Inflammatory macrophage (primary cell): Measurements from ENCODE around the gene CLSTN2.

Source experiments
- DNase-seq, 2 donors: peaks; one replicate each; pipeline ENCODE4 v3.0.0-alpha.2; 2020 to 2022

Gene CLSTN2

DNA sequence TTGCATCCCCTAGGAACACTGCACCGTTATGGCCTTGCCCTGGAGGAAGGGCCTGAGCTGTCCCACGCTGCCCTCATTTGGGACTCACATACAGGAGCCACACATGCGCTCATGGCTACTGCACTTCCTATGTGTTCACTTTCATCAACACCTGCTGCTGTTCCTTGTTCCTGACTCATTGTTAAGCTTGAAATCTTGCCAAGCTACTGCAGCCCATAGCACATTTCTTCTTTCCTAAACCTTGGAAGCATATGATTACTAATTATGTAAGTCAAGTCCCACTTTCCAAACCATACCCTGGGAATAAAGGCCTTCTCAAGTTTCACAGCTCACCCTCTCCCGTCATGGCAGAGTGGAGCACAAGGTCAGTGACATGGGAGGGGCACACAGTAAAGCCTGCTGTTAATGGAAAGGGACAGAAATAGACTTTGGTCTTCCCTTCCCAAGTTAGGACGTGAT is 307.9 kb downstream of the CLSTN2 start:
- DNase-seq = no peak

GRCh38 chr3:140243575-140243974 is 308.6 kb downstream of the CLSTN2 start:
- DNase-seq = no peak

- DNase-seq = no peak
Measured at GRCh38 chr3:140244893-140245292, 309.9 kb downstream of the CLSTN2 start.

GRCh38 chr3:140246578-140246977 is 311.6 kb downstream of the CLSTN2 start:
- no peak for DNase-seq

DNA sequence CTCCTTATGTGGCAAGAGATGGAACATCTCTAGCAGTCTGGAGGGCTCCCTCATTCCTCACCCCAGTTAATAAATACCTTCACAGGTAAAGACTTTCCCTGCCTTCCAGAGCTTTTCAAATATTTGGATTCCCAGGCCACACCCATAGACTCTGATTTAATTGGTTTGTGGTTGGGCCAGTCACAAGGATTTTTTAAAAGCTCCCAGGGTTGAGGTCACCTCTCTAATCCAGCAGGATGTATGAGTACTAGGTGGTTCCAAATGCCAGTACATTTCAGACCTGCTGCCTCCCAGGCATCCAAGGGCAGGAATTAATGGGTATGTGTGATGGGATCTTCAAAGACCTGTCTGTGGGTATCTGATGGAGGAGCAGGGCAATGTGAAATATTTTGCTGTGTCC is 312.8 kb downstream of the CLSTN2 start:
- DNase-seq = no peak

GRCh38 chr3:140249188-140249587 is 314.2 kb downstream of the CLSTN2 start:
- no peak for DNase-seq

GRCh38 chr3:140250010-140250855 is 315.2 kb downstream of the CLSTN2 start:
- DNase-seq = no peak

DNA sequence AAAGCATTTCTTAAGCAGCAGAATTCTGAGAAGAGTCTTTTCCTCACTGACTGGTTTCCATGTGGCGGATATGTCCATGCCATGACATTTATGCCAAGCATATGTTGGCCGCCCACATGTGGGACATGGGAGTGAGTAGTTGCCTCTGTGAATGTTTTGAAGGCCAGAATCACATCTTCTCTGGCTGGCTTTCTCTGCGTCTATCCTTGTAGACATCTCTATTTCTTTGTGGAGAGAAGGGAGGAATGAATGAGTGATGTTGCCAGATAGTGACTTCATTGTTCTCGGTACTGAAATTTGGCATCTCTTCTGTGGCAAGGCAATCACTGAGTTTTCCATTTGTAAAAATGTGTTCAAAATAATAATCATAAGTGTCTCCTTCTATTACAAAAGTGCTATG is 316.0 kb downstream of the CLSTN2 start:
- DNase-seq = no peak

- no peak for DNase-seq
Measured at GRCh38 chr3:140251678-140252077, 316.7 kb downstream of the CLSTN2 start.

GRCh38 chr3:140252812-140253656 is 318.0 kb downstream of the CLSTN2 start:
- no peak for DNase-seq

- DNase-seq = no peak
Measured at GRCh38 chr3:140258222-140258724, 323.3 kb downstream of the CLSTN2 start.

GRCh38 chr3:140265302-140265701 is 330.3 kb downstream of the CLSTN2 start:
- no peak for DNase-seq

GRCh38 chr3:140268103-140268502 is 333.1 kb downstream of the CLSTN2 start:
- DNase-seq = no peak

DNA sequence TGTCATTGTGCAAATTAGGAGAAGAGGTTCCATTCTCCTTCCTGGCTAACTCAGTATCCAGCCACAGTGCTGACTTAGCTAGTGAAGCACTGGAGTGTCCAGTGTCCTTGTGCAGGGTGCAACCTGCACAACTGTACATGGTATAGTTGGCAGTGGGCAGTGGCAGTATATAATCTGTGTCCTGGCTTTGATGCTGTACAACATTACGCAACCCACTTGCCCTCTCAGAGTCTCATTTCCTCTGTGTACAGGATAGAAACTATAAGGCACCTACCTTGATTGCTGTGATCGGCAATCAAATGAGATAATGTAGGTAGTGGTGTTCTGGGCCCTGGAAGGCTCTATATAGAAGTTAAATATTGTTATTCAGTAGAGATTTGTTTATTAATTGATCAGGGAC is 333.6 kb downstream of the CLSTN2 start:
- DNase-seq = no peak

GRCh38 chr3:140270329-140270728 is 335.3 kb downstream of the CLSTN2 start:
- no peak for DNase-seq

DNA sequence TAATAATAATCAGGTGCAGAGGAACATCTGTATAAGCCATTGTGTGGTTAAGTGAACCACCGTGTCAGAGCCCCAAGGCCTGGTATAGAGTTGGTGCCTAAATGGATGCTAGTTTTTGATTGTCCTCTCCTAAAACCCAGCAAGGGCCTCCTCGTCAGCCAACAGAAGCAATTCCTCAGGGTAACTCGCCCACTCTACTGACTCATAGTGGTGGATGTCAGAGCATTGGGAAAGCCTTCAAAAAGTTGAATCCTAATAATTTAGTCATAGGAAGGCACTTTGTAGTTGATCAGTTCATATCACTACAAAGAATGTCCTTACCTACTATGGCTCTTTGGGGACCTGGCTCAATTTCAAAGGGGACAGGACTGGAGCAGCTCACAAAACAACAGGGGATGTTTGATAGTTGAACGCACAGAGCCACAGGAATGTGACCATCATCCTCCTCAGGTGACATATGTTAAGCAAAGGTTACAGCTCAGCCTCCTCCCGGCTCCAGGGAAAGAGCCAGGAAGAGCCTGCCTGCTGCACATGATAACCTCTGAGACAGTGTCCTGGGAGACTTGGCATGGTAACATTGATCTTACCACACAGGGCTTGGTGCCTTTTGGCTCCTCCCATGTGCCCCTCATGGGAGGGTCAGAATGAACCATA is 338.7 kb downstream of the CLSTN2 start:
- DNase-seq = no peak

GRCh38 chr3:140274429-140274828 is 339.4 kb downstream of the CLSTN2 start:
- DNase-seq = no peak

DNA sequence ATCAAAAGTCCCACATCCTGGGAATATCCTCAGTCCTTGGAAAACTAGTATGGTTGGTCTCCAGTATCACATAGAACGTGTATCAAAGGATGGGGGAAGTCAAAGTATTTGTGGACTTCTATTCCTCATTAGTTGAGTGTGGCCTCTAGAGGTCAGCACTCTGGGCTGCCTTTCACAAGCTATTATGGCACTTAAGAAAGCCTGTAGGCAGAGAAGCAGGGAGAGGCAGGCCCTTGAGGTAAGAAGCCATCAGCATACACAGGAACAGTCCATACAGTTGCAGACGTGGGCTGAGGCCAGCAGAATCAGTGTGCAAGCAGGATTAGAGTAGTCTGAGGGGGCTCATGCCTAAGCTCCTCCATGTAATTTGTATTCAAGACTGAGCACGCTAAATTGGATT is 341.7 kb downstream of the CLSTN2 start:
- peak; percentile 3 to 31 for DNase-seq

DNA sequence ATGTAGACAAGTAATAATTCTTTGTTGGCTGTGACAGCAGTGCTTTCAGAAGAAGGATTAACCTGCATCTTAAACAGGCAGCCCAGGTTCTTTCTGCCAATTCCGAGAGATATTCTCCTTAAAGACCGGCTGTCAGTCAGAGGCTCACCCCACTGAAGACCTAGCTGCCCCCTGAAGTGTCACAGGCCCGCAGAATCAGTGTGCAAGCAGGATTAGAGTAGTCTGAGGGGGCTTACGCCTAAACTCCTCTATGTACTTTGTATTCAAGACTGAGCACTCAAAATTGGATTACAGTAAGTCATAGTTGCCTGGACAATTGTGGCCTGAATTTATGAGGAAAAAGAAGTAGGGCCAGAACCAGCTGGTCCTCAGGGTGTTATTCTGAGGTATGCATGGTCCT is 342.9 kb downstream of the CLSTN2 start:
- DNase-seq = no peak

- no peak for DNase-seq
Measured at GRCh38 chr3:140284372-140284771, 349.4 kb downstream of the CLSTN2 start.

GRCh38 chr3:140285380-140285779 is 350.4 kb downstream of the CLSTN2 start:
- no peak for DNase-seq

DNA sequence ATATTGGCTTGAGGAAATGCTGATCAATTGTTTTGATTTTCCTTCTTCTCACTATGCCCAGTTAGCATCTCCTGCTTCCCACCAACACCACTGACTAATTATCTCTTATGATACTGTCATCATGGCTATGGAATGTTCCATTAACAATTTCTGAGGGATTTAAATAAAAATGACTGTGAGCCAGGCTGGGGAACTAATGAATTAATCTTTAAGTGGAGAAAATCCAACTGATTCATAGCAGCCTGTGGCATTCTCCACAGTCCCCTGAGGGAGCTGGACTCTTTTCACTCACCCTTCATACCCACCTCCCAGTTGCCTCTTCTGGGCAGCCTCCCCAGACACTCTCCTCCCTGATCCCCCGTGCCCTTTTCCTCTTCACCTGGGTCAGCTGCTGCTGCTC is 353.6 kb downstream of the CLSTN2 start:
- no peak for DNase-seq

DNA sequence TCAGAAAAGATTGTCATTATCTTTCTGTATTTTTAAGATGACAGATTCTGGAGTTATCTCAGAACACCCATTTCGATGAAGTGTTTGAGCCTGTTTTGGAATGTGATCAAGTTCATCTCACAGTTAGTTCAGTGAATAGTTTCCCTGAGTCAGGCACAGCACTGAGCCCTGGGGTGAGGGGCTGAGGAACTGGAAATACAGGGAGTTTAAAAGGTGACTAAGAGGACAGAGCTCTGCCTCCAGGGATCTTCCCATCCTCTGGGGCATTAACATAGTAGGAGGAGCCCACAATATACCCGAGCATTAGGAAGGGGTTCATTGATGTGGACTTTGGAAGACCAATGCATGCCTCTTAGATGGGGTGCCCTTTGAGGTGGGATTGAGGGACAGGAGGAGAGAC is 355.1 kb downstream of the CLSTN2 start:
- no peak for DNase-seq
